Measurements from ENCODE around the gene TMEM59. TPM values are rescaled to one million over a fixed set of nuclear protein-coding genes. Genes with fewer than 3 reads are reported as not detected.

The TMEM59 gene
- total and polyA plus RNA-seq, 4 donors: 266 to 356 (median 305) TPM

Small RNAs within 50 kb of the gene (microRNA-seq; reads per million reads assigned to microRNA genes)
- gene MIR4781: 0 to 0.60 reads per million in 2 donors

Other genes starting within 250 kb of the TMEM59 start
- 1 to 10 TPM; 6.8 to 6.9 TPM for gene NDC1, start 214.9 kb downstream of the TMEM59 start, total RNA-seq
- 1 to 10 TPM; 2.6 to 3.3 TPM for gene NDC1, start 214.9 kb downstream of the TMEM59 start, polyA plus RNA-seq
- 10 to 100 TPM; 17.7 to 23.4 TPM for gene YIPF1, start 163.4 kb downstream of the TMEM59 start, total RNA-seq
- gene YIPF1, start 163.4 kb downstream of the TMEM59 start, polyA plus RNA-seq: 10 to 100 TPM; 15.8 to 18.9 TPM
- not detected for gene DIO1, start 159.0 kb downstream of the TMEM59 start, total RNA-seq
- not detected for gene DIO1, start 159.0 kb downstream of the TMEM59 start, polyA plus RNA-seq
- gene IFT25, start 107.5 kb downstream of the TMEM59 start, total RNA-seq: 10 to 100 TPM; 24.0 to 39.5 TPM
- gene IFT25, start 107.5 kb downstream of the TMEM59 start, polyA plus RNA-seq: 10 to 100 TPM; 14.8 to 30.3 TPM
- gene LRRC42, start 106.9 kb downstream of the TMEM59 start, total RNA-seq: 10 to 100 TPM; 18.7 to 26.2 TPM
- 10 to 100 TPM; 11.4 to 14.8 TPM for gene LRRC42, start 106.9 kb downstream of the TMEM59 start, polyA plus RNA-seq
- not detected for gene LDLRAD1, start 35.0 kb downstream of the TMEM59 start, total RNA-seq
- not detected for gene LDLRAD1, start 35.0 kb downstream of the TMEM59 start, polyA plus RNA-seq
- 1 to 10 TPM; 3.5 to 7.0 TPM for gene TCEANC2, start 404 bp upstream of the TMEM59 start, total RNA-seq
- gene TCEANC2, start 404 bp upstream of the TMEM59 start, polyA plus RNA-seq: 1 to 10 TPM; 2.6 TPM
- under 1 TPM; 0.21 to 0.32 TPM for gene CDCP2, start 99.8 kb upstream of the TMEM59 start, total RNA-seq
- gene CDCP2, start 99.8 kb upstream of the TMEM59 start, polyA plus RNA-seq: not detected
- gene CYB5RL, start 146.8 kb upstream of the TMEM59 start, total RNA-seq: 1 to 10 TPM; 3.5 to 7.9 TPM
- 1 to 10 TPM; 3.1 to 3.9 TPM for gene CYB5RL, start 146.8 kb upstream of the TMEM59 start, polyA plus RNA-seq
- gene MRPL37, start 147.0 kb upstream of the TMEM59 start, total RNA-seq: 10 to 100 TPM; 36.2 to 38.1 TPM
- gene MRPL37, start 147.0 kb upstream of the TMEM59 start, polyA plus RNA-seq: 10 to 100 TPM; 18.2 to 49.9 TPM

All from aorta (tissue), 4 donors.